ENCODE results near the gene RIPPLY2.

RIPPLY2 gene

GRCh38 chr6:83854001-83854501, 891 bp downstream of the RIPPLY2 start:
- TF ChIP-seq CTCF (IDR thresholded peaks at IDR 0.05; ENCODE audit: low read depth, low read length, missing control alignments): no peak
- peaks cover 23% of the 10 kb centered on the region for H3K27me3 ChIP-seq (replicated peaks)

GRCh38 chr6:83854766-83855165, 1.6 kb downstream of the RIPPLY2 start:
- TF ChIP-seq CTCF (IDR thresholded peaks at IDR 0.05; ENCODE audit: low read depth, low read length, missing control alignments): no peak
- H3K36me3 ChIP-seq (replicated peaks): no peaks in the 10 kb centered on the region

More at GRCh38 chr6:83854001-83854501, 891 bp downstream of the RIPPLY2 start:
- H3K4me3 ChIP-seq (ENCODE audit: low read depth, low read length): peak overlapping the region; percentile 60
- H3K27ac ChIP-seq: no peak overlapping the region
- no peak for DNase-seq
- in situ Hi-C loops (cut with HindIII; ENCODE audit: low pct_ligation_motif_present, low sequenced_read_pairs): no loop called here
- no peaks in the 10 kb centered on the region for H3K36me3 ChIP-seq (replicated peaks)

GRCh38 chr6:83859410-83860358, 6.5 kb downstream of the RIPPLY2 start, which contains the start of gene CYB5R4:
Gene CYB5R4, plus strand, starts transcription at chr6:83859689. Its CDS starts 94 bp downstream, at chr6:83859783.
- Histone ChIP-seq H3K27ac (peak within 1 kb of the TSS; percentile 56), H3K27me3 (replicated peaks) (no peaks in the 10 kb centered on the region), H3K4me3 (ENCODE audit: low read depth, low read length) (peak within 1 kb of the TSS; percentile 80), H3K36me3 (replicated peaks) (no peaks in the 10 kb centered on the region)
- peak; percentile 68 for TF ChIP-seq CTCF (IDR thresholded peaks at IDR 0.05; ENCODE audit: low read depth, low read length, missing control alignments)
- in situ Hi-C loops (cut with HindIII; ENCODE audit: low pct_ligation_motif_present, low sequenced_read_pairs): no loop called here
- DNase-seq: peak; percentile 96

More at GRCh38 chr6:83854766-83855165, 1.6 kb downstream of the RIPPLY2 start:
- no peak overlapping the region for H3K4me3 ChIP-seq (ENCODE audit: low read depth, low read length)
- in situ Hi-C loops (cut with HindIII; ENCODE audit: low pct_ligation_motif_present, low sequenced_read_pairs): no loop called here
- H3K27me3 ChIP-seq (replicated peaks): peaks cover 23% of the 10 kb centered on the region
- DNase-seq: no peak
- no peak overlapping the region for H3K27ac ChIP-seq

- no peak for DNase-seq
- TF ChIP-seq CTCF (IDR thresholded peaks at IDR 0.05; ENCODE audit: low read depth, low read length, missing control alignments): no peak
- no peak overlapping the region for H3K27ac ChIP-seq
Measured at GRCh38 chr6:83860359-83860755, 7.2 kb downstream of the RIPPLY2 start.

GRCh38 chr6:83860782-83861495, 7.8 kb downstream of the RIPPLY2 start:
- no peak for DNase-seq
- Histone ChIP-seq H3K4me3 (ENCODE audit: low read depth, low read length) (no peak overlapping the region), H3K27ac (no peak overlapping the region), H3K27me3 (replicated peaks) (no peaks in the 10 kb centered on the region), H3K36me3 (replicated peaks) (no peaks in the 10 kb centered on the region)
- no peak for TF ChIP-seq CTCF (IDR thresholded peaks at IDR 0.05; ENCODE audit: low read depth, low read length, missing control alignments)
- in situ Hi-C loops (cut with HindIII; ENCODE audit: low pct_ligation_motif_present, low sequenced_read_pairs): no loop called here

More at GRCh38 chr6:83860359-83860755, 7.2 kb downstream of the RIPPLY2 start:
- in situ Hi-C loops (cut with HindIII; ENCODE audit: low pct_ligation_motif_present, low sequenced_read_pairs): no loop called here
- no peaks in the 10 kb centered on the region for H3K36me3 ChIP-seq (replicated peaks)
- no peaks in the 10 kb centered on the region for H3K27me3 ChIP-seq (replicated peaks)
- peak overlapping the region; percentile 80 for H3K4me3 ChIP-seq (ENCODE audit: low read depth, low read length)

Data from brain microvascular endothelial cell (primary cell).